Lower leg skin (tissue), 4 donors: Measurements from ENCODE around the gene PSMC1. TPM values are rescaled to one million over a fixed set of nuclear protein-coding genes. Genes with fewer than 3 reads are reported as not detected.

Source experiments
- DNase-seq, 2 donors: peaks; one replicate each; pipeline ENCODE4 v3.0.0-alpha.2; 2019; ENCODE audit warnings: low spot score in 2 of 2
- H3K4me3 ChIP-seq: fragments of 200-600 bp; sonication (generic); 2 replicates; pipeline ENCODE4 v1.5.1; 2017; ENCODE audit warnings: mild to moderate bottlenecking, low read depth; ENCODE audit not compliant: poor library complexity, severe bottlenecking
- POLR2A ChIP-seq, 2 donors: fragments of 450-650 bp; IDR thresholded peaks; one replicate each; pipeline ENCODE4 v1.6.1; 2016 to 2017; ENCODE audit warnings: antibody characterized with exemption in 2 of 2, mild to moderate bottlenecking in 1 of 2, moderate library complexity in 1 of 2
- WGBS, 2 donors: methylation state at CpG; one replicate each; pipeline ENCODE4 v1.1.5; 2018; 5-methylcytosine and 5-hydroxymethylcytosine counted together
- intact Hi-C: fragments of 100-400 bp; cut with DNase I; formaldehyde crosslinking; loops from one replicate; pipeline ENCODE4 v1.15.0; 2023; ENCODE audit warnings: low total_unique reads
- total RNA-seq, 4 donors: library from RNA; depleted of rRNA; stranded (reverse); fragments of >200 nt; gene quantifications; one replicate each; pipeline ENCODE4 v1.1.0, GENCODE V29; 2016
- TF ChIP-seq, protein P1 (sequence below), 3 donors: fragments of 450-650 bp; IDR thresholded peaks; one replicate each; pipeline ENCODE4 v1.5.1; 2016; ENCODE audit warnings: antibody characterized with exemption in 3 of 3, mild to moderate bottlenecking in 3 of 3, moderate library complexity in 2 of 3

The PSMC1 gene
- total RNA-seq, 4 donors from 2014 or later, result 72.2 to 159 (median 109) TPM

DNA sequence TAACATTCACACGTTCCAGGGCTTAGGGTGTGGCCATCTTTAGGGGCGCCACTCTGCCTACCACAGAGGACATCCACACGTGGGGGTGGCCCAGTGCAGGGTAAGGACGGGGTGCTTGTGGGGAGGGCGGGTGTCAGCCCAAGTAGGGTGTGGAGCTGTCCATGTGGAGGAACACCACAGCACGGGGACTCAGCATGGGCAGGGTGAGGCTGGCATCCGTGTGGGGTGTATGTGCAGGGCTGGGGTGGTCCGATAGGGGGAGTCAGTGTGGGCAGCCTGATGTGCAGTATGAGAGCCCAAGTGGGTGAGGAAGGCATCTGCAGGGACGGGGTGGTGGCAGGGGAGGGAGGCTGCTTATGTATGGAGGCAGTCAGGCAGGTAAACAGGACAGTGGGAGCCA lies 17.7 kb downstream of the PSMC1 start:
- H3K4me3 ChIP-seq, result no peak overlapping the region
- intact Hi-C loops, result no loop called here
- peak in 1 of 2 donors; percentile 81 for DNase-seq
- 49 to 54% methylated on average over 9 of the region's 9 CpGs for WGBS, 2 donors
- no peak for TF ChIP-seq POLR2A (IDR thresholded peaks at IDR 0.05)

DNA sequence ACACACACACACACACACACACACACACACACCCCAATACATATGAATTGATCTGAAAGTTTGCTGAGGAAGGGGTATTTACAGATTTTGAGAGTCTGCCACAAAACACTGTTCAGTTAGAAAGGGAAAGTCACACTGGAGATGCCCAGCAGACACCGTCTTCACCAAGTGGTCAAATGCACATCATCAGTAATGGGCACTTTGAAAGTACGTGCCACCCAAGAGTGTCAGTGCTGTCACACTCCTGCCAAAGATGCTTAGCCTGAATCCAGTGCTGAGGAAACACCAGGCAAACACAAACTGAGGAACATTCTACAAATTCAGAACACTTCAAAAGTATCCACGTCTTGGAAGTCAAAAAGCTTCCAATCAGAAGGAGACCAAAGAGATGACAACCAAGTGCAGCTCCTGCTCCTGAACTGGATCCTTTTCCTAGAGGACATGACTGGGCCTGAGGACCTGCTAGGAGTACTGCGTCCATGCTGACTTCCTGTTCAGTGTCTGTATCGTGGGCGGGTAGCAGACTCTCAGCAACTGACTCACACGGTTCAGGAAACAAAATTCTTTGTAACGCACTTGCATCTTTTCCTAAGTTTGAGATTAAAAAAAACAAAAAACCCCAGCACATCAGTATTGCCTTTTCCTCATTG lies 18.6 kb downstream of the PSMC1 start:
- DNase-seq, result peak in 1 of 2 donors; percentile 66
- WGBS, 2 donors, result 53% methylated on average over 8 of the region's 8 CpGs
- intact Hi-C loops, result no loop called here
- TF ChIP-seq, protein P1, sequence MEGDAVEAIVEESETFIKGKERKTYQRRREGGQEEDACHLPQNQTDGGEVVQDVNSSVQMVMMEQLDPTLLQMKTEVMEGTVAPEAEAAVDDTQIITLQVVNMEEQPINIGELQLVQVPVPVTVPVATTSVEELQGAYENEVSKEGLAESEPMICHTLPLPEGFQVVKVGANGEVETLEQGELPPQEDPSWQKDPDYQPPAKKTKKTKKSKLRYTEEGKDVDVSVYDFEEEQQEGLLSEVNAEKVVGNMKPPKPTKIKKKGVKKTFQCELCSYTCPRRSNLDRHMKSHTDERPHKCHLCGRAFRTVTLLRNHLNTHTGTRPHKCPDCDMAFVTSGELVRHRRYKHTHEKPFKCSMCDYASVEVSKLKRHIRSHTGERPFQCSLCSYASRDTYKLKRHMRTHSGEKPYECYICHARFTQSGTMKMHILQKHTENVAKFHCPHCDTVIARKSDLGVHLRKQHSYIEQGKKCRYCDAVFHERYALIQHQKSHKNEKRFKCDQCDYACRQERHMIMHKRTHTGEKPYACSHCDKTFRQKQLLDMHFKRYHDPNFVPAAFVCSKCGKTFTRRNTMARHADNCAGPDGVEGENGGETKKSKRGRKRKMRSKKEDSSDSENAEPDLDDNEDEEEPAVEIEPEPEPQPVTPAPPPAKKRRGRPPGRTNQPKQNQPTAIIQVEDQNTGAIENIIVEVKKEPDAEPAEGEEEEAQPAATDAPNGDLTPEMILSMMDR (IDR thresholded peaks at IDR 0.05), result no peak
- TF ChIP-seq POLR2A (IDR thresholded peaks at IDR 0.05), result no peak
- H3K4me3 ChIP-seq, result no peak overlapping the region

DNA sequence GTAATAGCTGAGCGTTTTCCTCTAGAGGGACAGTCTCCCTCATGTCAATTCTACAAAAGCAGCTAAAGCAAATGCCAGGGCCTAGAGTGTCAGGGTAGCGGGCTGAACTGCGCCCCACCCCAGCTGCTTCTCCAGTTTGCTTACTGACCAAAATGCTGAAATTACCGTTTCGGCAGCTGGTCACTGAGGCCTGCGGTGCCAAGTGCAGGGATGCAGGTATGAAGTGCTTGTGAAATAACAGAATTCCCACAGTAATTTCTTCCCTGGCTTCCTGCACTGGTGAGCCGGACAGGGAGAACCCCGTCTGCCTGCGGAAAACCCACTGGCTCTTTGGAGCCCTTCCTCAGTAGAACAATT lies 19.1 kb downstream of the PSMC1 start:
- peak in 1 of 2 donors; percentile 74 for DNase-seq
- intact Hi-C loops, result no loop called here
- TF ChIP-seq POLR2A (IDR thresholded peaks at IDR 0.05), result no peak
- TF ChIP-seq, protein P1 (IDR thresholded peaks at IDR 0.05), result no peak
- H3K4me3 ChIP-seq, result no peak overlapping the region
- 77 to 79% methylated on average over 9 of the region's 9 CpGs for WGBS, 2 donors

DNA sequence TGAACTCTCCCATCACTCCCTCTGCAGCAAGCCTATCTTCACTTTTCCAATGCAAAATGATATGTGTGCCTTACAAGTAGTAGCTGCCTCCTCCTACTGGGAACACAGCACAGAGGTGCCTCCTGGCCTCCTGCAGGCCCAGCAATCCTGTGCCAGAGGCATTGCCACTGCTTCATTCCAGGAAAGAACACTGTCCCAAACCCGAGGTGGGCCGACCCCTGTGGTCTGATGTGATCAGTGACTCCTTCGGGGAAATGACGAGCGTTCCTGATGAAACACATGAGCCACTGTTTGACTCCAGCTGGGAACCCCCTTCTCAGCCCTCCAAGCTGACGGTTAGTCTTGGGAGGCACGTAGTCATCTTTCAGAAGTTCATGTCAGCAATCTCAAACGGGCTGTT lies 19.5 kb downstream of the PSMC1 start:
- 80 to 84% methylated on average over 8 of the region's 8 CpGs for WGBS, 2 donors
- TF ChIP-seq, protein P1 (IDR thresholded peaks at IDR 0.05), result no peak
- no peak for TF ChIP-seq POLR2A (IDR thresholded peaks at IDR 0.05)
- intact Hi-C loops, result no loop called here
- peak in 1 of 2 donors; percentile 77 for DNase-seq
- H3K4me3 ChIP-seq, result no peak overlapping the region

DNA sequence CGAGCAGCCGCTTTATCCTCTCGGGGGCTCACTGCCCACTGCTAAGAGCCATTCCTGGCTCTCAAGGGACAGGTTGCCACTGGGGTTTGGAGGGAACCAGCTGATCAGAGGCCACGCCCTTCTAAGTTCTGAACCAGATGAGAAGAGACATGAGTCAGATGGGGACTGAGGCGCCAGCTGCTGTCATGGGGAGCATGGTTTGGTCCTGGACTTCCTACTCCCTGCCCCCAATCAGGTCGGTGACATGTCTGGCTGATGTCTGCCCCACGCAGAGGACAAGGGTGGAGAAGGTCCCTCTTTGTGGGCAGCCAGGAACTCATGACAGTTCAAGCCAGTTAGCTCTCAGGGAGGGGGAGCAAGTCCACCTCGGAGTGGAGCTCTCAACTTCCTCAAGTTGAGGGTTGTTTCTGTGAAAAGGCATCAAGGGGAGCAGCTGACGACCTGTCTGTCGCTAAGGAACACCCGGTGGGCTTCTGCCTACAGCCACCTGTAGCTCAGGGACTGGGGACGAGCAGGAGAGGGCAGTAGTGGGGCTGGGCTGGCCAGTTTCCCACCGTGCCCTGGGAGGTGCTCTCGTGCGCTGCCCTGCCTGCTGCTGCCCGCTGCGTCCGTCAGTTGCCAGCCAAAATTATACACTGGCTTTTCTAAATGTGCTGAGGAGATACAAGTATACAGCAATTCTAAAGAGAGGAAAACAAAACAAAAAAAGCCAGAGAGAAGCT lies 20.5 kb downstream of the PSMC1 start:
- intact Hi-C loops, result no loop called here
- no peak for TF ChIP-seq POLR2A (IDR thresholded peaks at IDR 0.05)
- DNase-seq, result peak in 1 of 2 donors; percentile 75
- 83 to 88% methylated on average over 18 of the region's 18 CpGs for WGBS, 2 donors
- H3K4me3 ChIP-seq, result no peak overlapping the region

DNA sequence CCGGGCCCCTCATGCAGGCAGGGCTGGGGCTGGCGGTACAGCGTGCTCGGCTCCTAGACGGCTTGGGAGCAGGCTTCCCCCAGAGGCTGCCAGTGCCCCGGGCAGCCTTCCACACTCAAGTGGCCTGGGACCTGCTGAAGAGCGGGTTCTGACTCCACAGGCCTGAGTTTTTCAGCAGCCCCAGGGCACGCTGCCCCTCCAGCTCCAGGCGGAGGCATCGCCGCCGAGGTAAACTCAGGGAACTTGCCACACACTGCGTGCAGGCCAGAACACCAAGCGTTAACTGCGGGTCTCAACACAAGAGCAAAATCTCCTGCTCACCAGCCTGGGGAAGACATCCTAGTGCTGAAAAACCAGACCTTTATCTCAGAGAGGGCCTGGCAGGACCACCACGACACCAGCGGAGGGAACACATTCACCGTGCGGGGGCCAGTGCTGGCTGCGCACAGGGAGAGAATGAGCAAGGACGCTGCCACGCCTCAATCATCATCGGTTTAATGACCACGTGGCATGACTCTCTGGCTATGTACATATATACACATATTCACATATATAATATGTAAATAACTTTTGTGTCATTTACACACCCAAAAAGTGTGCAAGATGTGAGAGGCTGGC lies 21.3 kb downstream of the PSMC1 start:
- TF ChIP-seq POLR2A (IDR thresholded peaks at IDR 0.05), result no peak
- TF ChIP-seq, protein P1 (IDR thresholded peaks at IDR 0.05), result no peak
- WGBS, 2 donors, result 92 to 94% methylated on average over 16 to 22 of the region's 24 CpGs
- DNase-seq, result peak in 1 of 2 donors; percentile 72
- intact Hi-C loops, result no loop called here
- no peak overlapping the region for H3K4me3 ChIP-seq
